Right lobe of liver (tissue), 4 donors: ENCODE measurements around the gene C9.

Experiments
- POLR2A ChIP-seq: fragments of 450-650 bp; IDR thresholded peaks from one replicate; pipeline ENCODE4 v1.6.1; 2017; ENCODE audit warnings: antibody characterized with exemption, mild to moderate bottlenecking
- TF ChIP-seq, protein P1 (sequence below), 4 donors: fragments of 200-600 bp in 3 of 4; fragments of 450-650 bp in 1 of 4; IDR thresholded peaks; one replicate each; pipeline versions ENCODE4 v1.5.1 to v1.8.0; 2016 to 2022; ENCODE audit warnings: antibody characterized with exemption in 4 of 4, mild to moderate bottlenecking in 2 of 4
- donor health status: DM: no; HTN: no; CAD: no.
- donor health status: DM: no; HTN: no; CAD: no.
- donor health status: DM: no; HTN: yes; CAD: no.

DNA sequence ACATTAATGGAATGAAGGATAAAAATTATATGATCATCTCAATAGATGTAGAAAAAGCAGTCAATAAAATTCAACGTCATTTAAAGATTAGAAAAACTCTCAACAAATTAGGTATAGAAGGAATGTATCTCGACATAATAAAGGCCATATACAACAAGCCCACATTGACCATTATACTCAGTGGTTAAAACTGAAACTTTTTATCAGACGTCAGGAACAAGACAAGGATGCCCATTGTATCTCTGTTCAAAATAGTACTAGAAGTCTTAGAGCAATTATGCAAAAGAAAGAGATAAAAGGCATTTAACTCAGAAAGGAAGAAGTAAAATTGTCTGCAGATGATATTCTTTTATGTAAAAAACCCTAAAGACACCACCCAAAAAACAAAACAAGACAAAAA is 40.8 kb downstream of the C9 start:
- TF ChIP-seq POLR2A = no peak
- TF ChIP-seq, protein P1, sequence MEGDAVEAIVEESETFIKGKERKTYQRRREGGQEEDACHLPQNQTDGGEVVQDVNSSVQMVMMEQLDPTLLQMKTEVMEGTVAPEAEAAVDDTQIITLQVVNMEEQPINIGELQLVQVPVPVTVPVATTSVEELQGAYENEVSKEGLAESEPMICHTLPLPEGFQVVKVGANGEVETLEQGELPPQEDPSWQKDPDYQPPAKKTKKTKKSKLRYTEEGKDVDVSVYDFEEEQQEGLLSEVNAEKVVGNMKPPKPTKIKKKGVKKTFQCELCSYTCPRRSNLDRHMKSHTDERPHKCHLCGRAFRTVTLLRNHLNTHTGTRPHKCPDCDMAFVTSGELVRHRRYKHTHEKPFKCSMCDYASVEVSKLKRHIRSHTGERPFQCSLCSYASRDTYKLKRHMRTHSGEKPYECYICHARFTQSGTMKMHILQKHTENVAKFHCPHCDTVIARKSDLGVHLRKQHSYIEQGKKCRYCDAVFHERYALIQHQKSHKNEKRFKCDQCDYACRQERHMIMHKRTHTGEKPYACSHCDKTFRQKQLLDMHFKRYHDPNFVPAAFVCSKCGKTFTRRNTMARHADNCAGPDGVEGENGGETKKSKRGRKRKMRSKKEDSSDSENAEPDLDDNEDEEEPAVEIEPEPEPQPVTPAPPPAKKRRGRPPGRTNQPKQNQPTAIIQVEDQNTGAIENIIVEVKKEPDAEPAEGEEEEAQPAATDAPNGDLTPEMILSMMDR (IDR thresholded peaks at IDR 0.05) = no peak
